DOHH2 (cell line): Measurements from ENCODE around the gene DYNC2H1.

Source experiments
- H3F3A ChIP-seq: fragments of 200-600 bp; sonication (generic), shearing (Covaris generic); 2 replicates; pipeline ENCODE4 v1.6.0; 2016; ENCODE audit warnings: antibody characterized with exemption, mild to moderate bottlenecking; ENCODE audit not compliant: control insufficient read depth, insufficient read depth
- H3K27ac ChIP-seq: fragments of 200-600 bp; sonication (generic); 2 replicates; pipeline ENCODE4 v1.5.1; 2014; ENCODE audit warnings: low read depth, mild to moderate bottlenecking, low read length, moderate library complexity
- H3K27me3 ChIP-seq: fragments of 200-600 bp; sonication (generic); 2 replicates; pipeline ENCODE4 v1.6.1; 2014; ENCODE audit warnings: mild to moderate bottlenecking, low read length, mixed read lengths; ENCODE audit not compliant: control insufficient read depth
- H3K36me3 ChIP-seq: fragments of 200-600 bp; sonication (generic); 2 replicates; pipeline ENCODE4 v1.6.1; 2014; ENCODE audit warnings: mild to moderate bottlenecking, low read length, moderate library complexity, mixed read lengths; ENCODE audit not compliant: control insufficient read depth
- H3K4me1 ChIP-seq: fragments of 200-600 bp; sonication (generic); 2 replicates; pipeline ENCODE4 v1.6.1; 2014; ENCODE audit warnings: mild to moderate bottlenecking, low read length, mixed read lengths; ENCODE audit not compliant: control insufficient read depth
- H3K4me2 ChIP-seq: fragments of 200-600 bp; sonication (generic); 2 replicates; pipeline ENCODE4 v1.6.0; 2014; ENCODE audit warnings: mild to moderate bottlenecking, low read length, moderate library complexity
- H3K4me3 ChIP-seq: fragments of 200-600 bp; sonication (generic); 2 replicates; pipeline ENCODE4 v1.5.1; 2014; ENCODE audit warnings: mild to moderate bottlenecking, low read length, mixed read lengths
- H3K79me2 ChIP-seq: fragments of 200-600 bp; sonication (generic); 2 replicates; pipeline ENCODE4 v1.6.1; 2014; ENCODE audit warnings: mild to moderate bottlenecking, low read length, mixed read lengths; ENCODE audit not compliant: control insufficient read depth
- H3K9me2 ChIP-seq: fragments of 200-600 bp; sonication (generic); replicated peaks from 2 replicates; pipeline ENCODE4 v1.6.1; 2014; ENCODE audit warnings: mild to moderate bottlenecking, low read length, mixed read lengths; ENCODE audit not compliant: control insufficient read depth
- H3K9me3 ChIP-seq: fragments of 200-600 bp; sonication (generic); 2 replicates; pipeline ENCODE4 v1.6.1; 2014; ENCODE audit warnings: antibody characterized with exemption, low read length, mixed read lengths; ENCODE audit not compliant: control insufficient read depth, insufficient read depth
- H4K20me1 ChIP-seq: fragments of 200-600 bp; sonication (generic); 2 replicates; pipeline ENCODE4 v1.6.0; 2014; ENCODE audit warnings: low read depth, mild to moderate bottlenecking, antibody characterized with exemption, low read length, moderate library complexity; ENCODE audit not compliant: control insufficient read depth, insufficient read depth
- CTCF ChIP-seq: fragments of 200-600 bp; sonication (generic); IDR thresholded peaks from one replicate; pipeline ENCODE4 v1.5.1; 2014; ENCODE audit warnings: antibody characterized with exemption, mild to moderate bottlenecking, low read depth, low read length; ENCODE audit not compliant: poor library complexity, severe bottlenecking
- EZH2phosphoT487 ChIP-seq: fragments of 200-600 bp; sonication (generic); IDR thresholded peaks from 2 replicates; pipeline ENCODE4 v1.6.1; 2017; ENCODE audit warnings: borderline replicate concordance, mild to moderate bottlenecking, antibody characterized with exemption, low read length, moderate library complexity, mixed read lengths

DYNC2H1 gene

GRCh38 chr11:103397369-103397768 is 288.1 kb downstream of the DYNC2H1 start:
- Histone ChIP-seq H3K27ac (no peak overlapping the region), H3K4me1 (no peaks in the 10 kb centered on the region), H3K4me3 (no peak overlapping the region), H3K36me3 (no peaks in the 10 kb centered on the region), H4K20me1 (no peaks in the 10 kb centered on the region), H3K9me2 (no peaks in the 10 kb centered on the region), H3K4me2 (no peak overlapping the region), H3K9me3 (no peaks in the 10 kb centered on the region), H3K27me3 (no peaks in the 10 kb centered on the region), H3F3A (no peaks in the 10 kb centered on the region), H3K79me2 (no peaks in the 10 kb centered on the region)
- TF ChIP-seq CTCF = no peak

GRCh38 chr11:103398829-103399228 is 289.6 kb downstream of the DYNC2H1 start:
- no peaks in the 10 kb centered on the region for H3K79me2 ChIP-seq
- H3K27me3 ChIP-seq = no peaks in the 10 kb centered on the region
- no peaks in the 10 kb centered on the region for H3K9me3 ChIP-seq
- H4K20me1 ChIP-seq = no peaks in the 10 kb centered on the region
- H3K9me2 ChIP-seq = no peaks in the 10 kb centered on the region
- TF ChIP-seq CTCF = no peak
- TF ChIP-seq EZH2phosphoT487 = no peak
- no peak overlapping the region for H3K4me2 ChIP-seq
- no peaks in the 10 kb centered on the region for H3K36me3 ChIP-seq
- no peaks in the 10 kb centered on the region for H3K4me1 ChIP-seq
- no peak overlapping the region for H3K27ac ChIP-seq
- H3F3A ChIP-seq = no peaks in the 10 kb centered on the region
- no peak overlapping the region for H3K4me3 ChIP-seq

DNA sequence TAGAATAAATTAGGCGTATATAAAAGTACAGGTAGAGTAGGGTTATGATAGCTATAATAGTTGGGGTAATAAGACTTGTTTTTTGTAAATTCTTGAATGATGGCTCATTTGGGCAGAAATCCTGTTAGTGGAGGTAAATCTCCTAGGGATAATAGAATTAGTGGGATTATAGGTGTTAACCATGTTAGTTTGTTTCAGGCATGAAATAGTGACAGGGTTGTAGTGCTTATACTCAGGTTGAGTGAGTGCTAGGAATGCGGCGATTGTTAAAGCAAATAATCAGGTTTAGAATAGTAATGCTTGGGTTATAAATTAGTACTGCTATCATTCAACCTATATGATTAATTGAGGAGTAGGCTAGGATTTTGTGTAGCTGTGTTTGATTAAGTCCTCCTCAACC is 297.1 kb downstream of the DYNC2H1 start:
- no peaks in the 10 kb centered on the region for H3K27me3 ChIP-seq
- no peaks in the 10 kb centered on the region for H3K79me2 ChIP-seq
- H3K36me3 ChIP-seq = no peaks in the 10 kb centered on the region
- H3K9me3 ChIP-seq = no peaks in the 10 kb centered on the region
- no peak for TF ChIP-seq CTCF
- TF ChIP-seq EZH2phosphoT487 = no peak
- H4K20me1 ChIP-seq = no peaks in the 10 kb centered on the region
- H3K4me3 ChIP-seq = no peak overlapping the region
- H3K4me1 ChIP-seq = no peaks in the 10 kb centered on the region
- H3K9me2 ChIP-seq = no peaks in the 10 kb centered on the region
- no peak overlapping the region for H3K27ac ChIP-seq
- no peak overlapping the region for H3K4me2 ChIP-seq
- H3F3A ChIP-seq = no peaks in the 10 kb centered on the region

- no peaks in the 10 kb centered on the region for H3K27me3 ChIP-seq
- no peaks in the 10 kb centered on the region for H3K9me2 ChIP-seq
- TF ChIP-seq CTCF (no peak), EZH2phosphoT487 (no peak)
- H4K20me1 ChIP-seq = no peaks in the 10 kb centered on the region
- no peak overlapping the region for H3K4me3 ChIP-seq
- no peaks in the 10 kb centered on the region for H3K9me3 ChIP-seq
- H3K4me2 ChIP-seq = no peak overlapping the region
- H3K79me2 ChIP-seq = no peaks in the 10 kb centered on the region
- no peaks in the 10 kb centered on the region for H3K36me3 ChIP-seq
- no peaks in the 10 kb centered on the region for H3K4me1 ChIP-seq
- H3K27ac ChIP-seq = no peak overlapping the region
- no peaks in the 10 kb centered on the region for H3F3A ChIP-seq
These were observed 298.4 kb downstream of the DYNC2H1 start for GRCh38 chr11:103407641-103408040.
